ENCODE results near the gene EMP2. TPM values are rescaled to one million over a fixed set of nuclear protein-coding genes. Genes with fewer than 3 reads are reported as not detected.
"Not testable (repeated sequence)": the region's sequence is repeated elsewhere in the genome, so short reads cannot be mapped to it uniquely, and the experiment has no call there.

The EMP2 gene
- total RNA-seq, 1 experiment from 2014 or later = 14.4 TPM

DNA sequence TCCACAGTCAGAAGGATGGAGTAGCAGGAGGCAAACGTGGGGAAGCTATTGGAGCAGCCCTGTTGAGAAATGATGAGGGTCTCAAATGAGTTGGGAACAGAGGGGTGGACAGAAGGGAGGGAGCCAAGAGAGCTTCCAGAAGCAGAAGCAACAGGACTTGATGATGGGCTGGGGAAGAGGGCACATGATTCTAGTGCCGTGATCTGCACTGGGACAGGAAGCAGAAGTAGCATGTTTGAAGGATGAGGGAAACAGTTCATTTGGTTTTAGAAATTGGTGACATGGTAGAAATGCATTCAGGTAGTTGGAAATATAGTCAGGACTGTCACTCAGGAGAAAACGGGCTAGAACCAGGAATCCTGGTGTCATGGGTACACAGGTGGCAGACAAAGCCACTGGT, 19.4 kb downstream of the EMP2 start:
- no CpG with 5 or more reads among the region's 3 CpGs for WGBS (ENCODE audit: extremely low coverage, insufficient read length, low lambda C conversion rate)
- H3K36me3 Mint-ChIP-seq (ENCODE audit: insufficient read depth in 1 of 3, low read depth in 3 of 3) = peaks cover 13 to 28% (median 21%) of the 10 kb centered on the region in 3 experiments

DNA sequence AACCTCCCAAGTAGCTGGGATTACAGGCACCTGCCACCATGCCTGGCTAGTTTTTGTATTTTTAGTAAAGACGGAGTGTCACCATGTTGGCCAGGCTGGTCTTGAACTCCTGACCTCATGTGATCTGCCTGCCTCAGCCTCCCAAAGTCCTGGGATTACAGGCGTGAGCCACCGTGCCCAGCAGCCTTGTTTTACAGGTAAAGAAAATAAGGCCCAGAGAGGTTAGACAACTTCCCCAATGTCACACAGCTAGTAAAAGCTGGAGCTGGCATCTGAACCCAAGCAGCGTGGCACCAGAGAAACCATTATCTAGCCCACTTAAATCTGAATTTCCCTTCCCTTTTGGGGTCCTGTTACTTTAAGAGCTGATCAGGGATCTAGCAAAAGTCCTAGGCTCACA, 20.6 kb downstream of the EMP2 start:
- H3K4me2 ChIP-seq (ENCODE audit: insufficient read depth, insufficient read length, low read length); H3K9me3 ChIP-seq (ENCODE audit: control insufficient read depth, low read depth, low read length); H2AK5ac ChIP-seq (ENCODE audit: insufficient read length, low read length); H3K4ac ChIP-seq (ENCODE audit: low read depth, low read length); H3K23ac ChIP-seq (ENCODE audit: insufficient read length, low read depth, low read length); H3K4me1 Mint-ChIP-seq; H3K9ac ChIP-seq (ENCODE audit: extremely low read depth, insufficient read length, low read length); H3K79me2 ChIP-seq (ENCODE audit: insufficient read depth, low read length); H3K27me3 ChIP-seq (ENCODE audit: insufficient read depth, low read length); H3K56ac ChIP-seq (ENCODE audit: insufficient read length, low read depth, low read length); H3K4me1 ChIP-seq (ENCODE audit: insufficient read depth, low read length); H3T11ph ChIP-seq (ENCODE audit: low read length); H2BK20ac ChIP-seq (ENCODE audit: low read depth, low read length, poor library complexity, severe bottlenecking); H3K4me3 Mint-ChIP-seq; H3K18ac ChIP-seq (ENCODE audit: insufficient read length, low read depth, low read length); H3K14ac ChIP-seq (ENCODE audit: insufficient read depth, low read length); H2BK12ac ChIP-seq (ENCODE audit: insufficient read length, low read depth, low read length); H2BK5ac ChIP-seq (ENCODE audit: insufficient read length, low read length); H3K27ac Mint-ChIP-seq; H4K8ac ChIP-seq (replicated peaks; ENCODE audit: insufficient read length, low read depth, low read length); H3K27ac ChIP-seq (ENCODE audit: insufficient read length, low read depth, low read length); H4K91ac ChIP-seq (ENCODE audit: insufficient read length, low read depth, low read length); H3K79me1 ChIP-seq (ENCODE audit: insufficient read depth, low read depth, low read length, poor library complexity, severe bottlenecking); H2BK15ac ChIP-seq (ENCODE audit: low read depth, low read length); H4K5ac ChIP-seq (ENCODE audit: insufficient read length, low read depth, low read length); H2BK120ac ChIP-seq (ENCODE audit: low read depth, low read length, poor library complexity, severe bottlenecking); DNase-seq; H3K23me2 ChIP-seq (ENCODE audit: insufficient read length, low read depth, low read length, poor library complexity, severe bottlenecking); H4K20me1 ChIP-seq (ENCODE audit: control insufficient read depth, insufficient read depth, insufficient read length); H2AFZ ChIP-seq (ENCODE audit: low read length); H3K27me3 Mint-ChIP-seq (ENCODE audit: low read depth): not testable (repeated sequence)
- H3K9me3 Mint-ChIP-seq = peaks cover 26 to 29% of the 10 kb centered on the region in 2 experiments
- H3K36me3 Mint-ChIP-seq (ENCODE audit: insufficient read depth in 1 of 3, low read depth in 3 of 3) = peaks cover 13 to 22% (median 18%) of the 10 kb centered on the region in 3 experiments
- WGBS (ENCODE audit: extremely low coverage, insufficient read length, low lambda C conversion rate) = no CpG with 5 or more reads among the region's 4 CpGs

More for the DNA sequence above, 19.4 kb downstream of the EMP2 start:
- Histone ChIP-seq H2BK20ac (ENCODE audit: low read depth, low read length, poor library complexity, severe bottlenecking) (no peak overlapping the region), H3T11ph (ENCODE audit: low read length) (no peak overlapping the region), H3K79me1 (ENCODE audit: insufficient read depth, low read depth, low read length, poor library complexity, severe bottlenecking) (no peaks in the 10 kb centered on the region), H3K27ac (ENCODE audit: insufficient read length, low read depth, low read length) (no peak overlapping the region), H3K4ac (ENCODE audit: low read depth, low read length) (no peak overlapping the region), H3K4me1 (ENCODE audit: insufficient read depth, low read length) (no peaks in the 10 kb centered on the region), H3K9me3 (ENCODE audit: control insufficient read depth, low read depth, low read length) (no peaks in the 10 kb centered on the region), H2AFZ (ENCODE audit: low read length) (no peak overlapping the region), H3K23ac (ENCODE audit: insufficient read length, low read depth, low read length) (no peak overlapping the region), H4K20me1 (ENCODE audit: control insufficient read depth, insufficient read depth, insufficient read length) (no peaks in the 10 kb centered on the region), H4K5ac (ENCODE audit: insufficient read length, low read depth, low read length) (no peak overlapping the region), H3K18ac (ENCODE audit: insufficient read length, low read depth, low read length) (no peak overlapping the region), H2AK5ac (ENCODE audit: insufficient read length, low read length) (no peak overlapping the region), H2BK120ac (ENCODE audit: low read depth, low read length, poor library complexity, severe bottlenecking) (no peak overlapping the region), H3K27me3 (ENCODE audit: insufficient read depth, low read length) (no peaks in the 10 kb centered on the region), H3K56ac (ENCODE audit: insufficient read length, low read depth, low read length) (no peak overlapping the region), H3K14ac (ENCODE audit: insufficient read depth, low read length) (no peak overlapping the region), H4K8ac (replicated peaks; ENCODE audit: insufficient read length, low read depth, low read length) (no peak overlapping the region), H3K79me2 (ENCODE audit: insufficient read depth, low read length) (peaks cover 3% of the 10 kb centered on the region; the same call in 1 of the 2 replicates), H3K4me2 (ENCODE audit: insufficient read depth, insufficient read length, low read length) (no peak overlapping the region), H3K23me2 (ENCODE audit: insufficient read length, low read depth, low read length, poor library complexity, severe bottlenecking) (no peaks in the 10 kb centered on the region), H3K9ac (ENCODE audit: extremely low read depth, insufficient read length, low read length) (no peak overlapping the region), H2BK12ac (ENCODE audit: insufficient read length, low read depth, low read length) (no peak overlapping the region), H4K91ac (ENCODE audit: insufficient read length, low read depth, low read length) (no peak overlapping the region), H2BK5ac (ENCODE audit: insufficient read length, low read length) (no peak overlapping the region), H2BK15ac (ENCODE audit: low read depth, low read length) (no peak overlapping the region)
- DNase-seq = no peak
- H3K4me3 Mint-ChIP-seq = no peak overlapping the region
- H3K4me1 Mint-ChIP-seq = no peaks in the 10 kb centered on the region
- H3K9me3 Mint-ChIP-seq = peaks cover 33% of the 10 kb centered on the region in 2 experiments
- TF ChIP-seq, protein P1, sequence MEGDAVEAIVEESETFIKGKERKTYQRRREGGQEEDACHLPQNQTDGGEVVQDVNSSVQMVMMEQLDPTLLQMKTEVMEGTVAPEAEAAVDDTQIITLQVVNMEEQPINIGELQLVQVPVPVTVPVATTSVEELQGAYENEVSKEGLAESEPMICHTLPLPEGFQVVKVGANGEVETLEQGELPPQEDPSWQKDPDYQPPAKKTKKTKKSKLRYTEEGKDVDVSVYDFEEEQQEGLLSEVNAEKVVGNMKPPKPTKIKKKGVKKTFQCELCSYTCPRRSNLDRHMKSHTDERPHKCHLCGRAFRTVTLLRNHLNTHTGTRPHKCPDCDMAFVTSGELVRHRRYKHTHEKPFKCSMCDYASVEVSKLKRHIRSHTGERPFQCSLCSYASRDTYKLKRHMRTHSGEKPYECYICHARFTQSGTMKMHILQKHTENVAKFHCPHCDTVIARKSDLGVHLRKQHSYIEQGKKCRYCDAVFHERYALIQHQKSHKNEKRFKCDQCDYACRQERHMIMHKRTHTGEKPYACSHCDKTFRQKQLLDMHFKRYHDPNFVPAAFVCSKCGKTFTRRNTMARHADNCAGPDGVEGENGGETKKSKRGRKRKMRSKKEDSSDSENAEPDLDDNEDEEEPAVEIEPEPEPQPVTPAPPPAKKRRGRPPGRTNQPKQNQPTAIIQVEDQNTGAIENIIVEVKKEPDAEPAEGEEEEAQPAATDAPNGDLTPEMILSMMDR (conservative IDR thresholded peaks at IDR 0.05) = no peak
- no peak overlapping the region; a peak in 1 of 7 replicates for H3K27ac Mint-ChIP-seq
- no peaks in the 10 kb centered on the region; the same call in 1 of the 2 replicates for H3K27me3 Mint-ChIP-seq (ENCODE audit: low read depth)

Measured in H9 (cell line).